Sciatic nerve (tissue), 2 donors: ENCODE results near the gene AMDHD2. TPM values are rescaled to one million over a fixed set of nuclear protein-coding genes. Genes with fewer than 3 reads are reported as not detected.

Source experiments
- ATAC-seq: fragments of 200-7000 bp; cut with Tn5 transposase; one replicate; pipeline ENCODE4 v1.9.1; 2020; ENCODE audit warnings: mild to moderate bottlenecking, moderate library complexity
- DNase-seq: peaks from one replicate; pipeline ENCODE4 v3.0.0-alpha.2; 2020; ENCODE audit warnings: low spot score
- intact Hi-C: fragments of 100-400 bp; cut with DNase I; formaldehyde crosslinking; loops from one replicate; pipeline ENCODE4 v1.14.2; 2022
- total RNA-seq: library from RNA; stranded (reverse); fragmentation: NEBNext Ultra II Directional; extraction: Animal tissue kit (Norgen Biotek cat#: 25700); gene quantifications from one replicate; pipeline ENCODE4 v1.2.1, GENCODE V29; 2021
- donor health status: DM: no; HTN: no; CAD: no.
- donor health status: DM: no; HTN: no; CAD: no.

The AMDHD2 gene
- total RNA-seq, 1 donor from 2014 or later: 38.5 TPM

- DNase-seq (peak; percentile 95), ATAC-seq (peak; percentile 88)
- intact Hi-C loops: no loop called here
These were observed 6.5 kb upstream of the AMDHD2 start, which contains the start of gene ATP6V0C for GRCh38 chr16:2513405-2514332. Gene ATP6V0C, plus strand, starts transcription at chr16:2513952. Its CDS starts 152 bp downstream, at chr16:2514104.

GRCh38 chr16:2514333-2515179 is 5.6 kb upstream of the AMDHD2 start:
- ATAC-seq (no peak), DNase-seq (no peak)
- intact Hi-C loops: no loop called here

GRCh38 chr16:2515180-2515851 is 4.9 kb upstream of the AMDHD2 start:
- ATAC-seq: no peak
- intact Hi-C loops: no loop called here
- DNase-seq: no peak

GRCh38 chr16:2516391-2517240 is 3.6 kb upstream of the AMDHD2 start:
- DNase-seq: no peak
- ATAC-seq: no peak
- intact Hi-C loops: no loop called here

- DNase-seq: no peak
- intact Hi-C loops: no loop called here
- no peak for ATAC-seq
These were observed 2.1 kb upstream of the AMDHD2 start for GRCh38 chr16:2517954-2518605.

GRCh38 chr16:2518823-2519710 is 1.1 kb upstream of the AMDHD2 start:
- ATAC-seq: no peak
- DNase-seq: peak; percentile 77
- intact Hi-C loops: no loop called here

GRCh38 chr16:2519711-2520080 is 475 bp upstream of the AMDHD2 start:
- peak; percentile 10 for ATAC-seq
- no peak for DNase-seq
- intact Hi-C loops: no loop called here

GRCh38 chr16:2520784-2521531 is 787 bp downstream of the AMDHD2 start:
- intact Hi-C loops: no loop called here
- DNase-seq: peak; percentile 72
- peak; percentile 3 for ATAC-seq

GRCh38 chr16:2523801-2524231 is 3.6 kb downstream of the AMDHD2 start:
- no peak for DNase-seq
- intact Hi-C loops: no loop called here

GRCh38 chr16:2524339-2524938 is 4.3 kb downstream of the AMDHD2 start:
- DNase-seq: no peak
- no peak for ATAC-seq
- intact Hi-C loops: no loop called here

More at GRCh38 chr16:2523801-2524231, 3.6 kb downstream of the AMDHD2 start:
- ATAC-seq: no peak

GRCh38 chr16:2526135-2526534 is 6.0 kb downstream of the AMDHD2 start:
- ATAC-seq (no peak), DNase-seq (no peak)
- intact Hi-C loops: no loop called here

GRCh38 chr16:2527071-2527783 is 7.1 kb downstream of the AMDHD2 start:
- DNase-seq: no peak
- ATAC-seq: no peak
- intact Hi-C loops: no loop called here

GRCh38 chr16:2527784-2528100 is 7.6 kb downstream of the AMDHD2 start:
- intact Hi-C loops: no loop called here
- DNase-seq (no peak), ATAC-seq (no peak)

GRCh38 chr16:2528161-2529060 is 8.2 kb downstream of the AMDHD2 start:
- no peak for DNase-seq
- ATAC-seq: no peak
- intact Hi-C loops: no loop called here
